Activated gamma-delta T cell (primary cell): ENCODE measurements around the gene PRAC2.

Source experiments
- DNase-seq: peaks from one replicate; lab custom pipeline; 2025; lab: John Stamatoyannopoulos, UW

The PRAC2 gene

GRCh38 chr17:48755356-48755755 lies 32.4 kb downstream of the PRAC2 start:
- DNase-seq, result no peak

GRCh38 chr17:48756830-48757251 lies 33.9 kb downstream of the PRAC2 start:
- no peak for DNase-seq

DNA sequence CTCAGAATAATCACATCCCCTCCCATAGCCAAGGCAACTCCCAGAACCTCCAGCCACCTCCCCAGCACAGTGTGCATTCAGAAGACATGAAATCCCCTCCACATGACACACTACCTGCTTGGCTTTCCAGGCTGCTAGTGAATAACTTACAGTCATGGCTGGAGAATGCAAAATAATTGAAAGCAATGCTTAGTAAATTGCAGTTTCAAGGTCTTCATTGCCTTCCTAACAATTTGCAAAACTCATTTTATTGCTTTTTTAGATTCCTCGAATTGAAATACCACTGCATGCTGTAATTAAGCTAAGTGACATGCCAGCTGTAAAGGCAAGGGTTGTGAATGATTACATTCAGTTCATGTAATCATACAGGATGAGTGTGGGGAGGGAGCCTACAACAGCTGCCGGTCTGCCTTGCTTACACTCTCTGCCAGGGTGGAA lies 34.6 kb downstream of the PRAC2 start:
- no peak for DNase-seq

- no peak for DNase-seq
Measured at GRCh38 chr17:48759288-48759687, 36.3 kb downstream of the PRAC2 start.

GRCh38 chr17:48760411-48760810 lies 37.4 kb downstream of the PRAC2 start:
- DNase-seq, result no peak

GRCh38 chr17:48761114-48761513 lies 38.1 kb downstream of the PRAC2 start:
- DNase-seq, result no peak

- DNase-seq, result no peak
Measured at GRCh38 chr17:48767263-48767774, 44.3 kb downstream of the PRAC2 start.

DNA sequence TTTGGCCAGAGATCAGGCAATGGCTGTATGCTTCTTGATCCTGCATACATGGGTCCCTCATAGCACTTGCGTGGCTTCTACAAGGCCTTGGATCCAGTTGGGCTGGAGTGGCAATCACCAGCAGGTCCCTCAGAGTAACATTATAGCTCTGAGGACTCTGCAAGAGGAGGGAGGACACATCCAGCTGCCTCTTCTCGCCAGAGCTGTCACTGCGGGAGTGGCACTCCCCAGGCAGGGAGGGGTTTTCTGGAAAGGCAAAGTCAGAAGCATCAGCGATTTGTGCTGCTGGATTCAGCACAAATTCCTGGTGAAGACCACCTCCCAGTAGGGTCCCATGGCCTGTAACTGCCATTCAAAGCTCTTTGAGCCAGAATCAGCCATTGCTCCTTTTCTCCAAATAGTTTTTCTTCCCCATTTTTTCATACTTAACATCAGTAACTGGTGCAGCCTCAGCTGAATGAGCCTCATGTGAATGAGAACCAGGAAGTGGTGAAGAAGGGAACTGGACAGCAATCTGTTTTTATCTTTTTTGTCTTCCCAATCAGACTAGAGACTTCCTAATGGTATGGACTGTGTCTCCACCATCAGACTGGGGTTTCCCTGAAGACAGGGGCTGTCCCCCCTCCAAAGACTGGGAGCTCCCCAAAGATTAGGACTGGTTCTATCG lies 46.2 kb downstream of the PRAC2 start:
- no peak for DNase-seq

DNA sequence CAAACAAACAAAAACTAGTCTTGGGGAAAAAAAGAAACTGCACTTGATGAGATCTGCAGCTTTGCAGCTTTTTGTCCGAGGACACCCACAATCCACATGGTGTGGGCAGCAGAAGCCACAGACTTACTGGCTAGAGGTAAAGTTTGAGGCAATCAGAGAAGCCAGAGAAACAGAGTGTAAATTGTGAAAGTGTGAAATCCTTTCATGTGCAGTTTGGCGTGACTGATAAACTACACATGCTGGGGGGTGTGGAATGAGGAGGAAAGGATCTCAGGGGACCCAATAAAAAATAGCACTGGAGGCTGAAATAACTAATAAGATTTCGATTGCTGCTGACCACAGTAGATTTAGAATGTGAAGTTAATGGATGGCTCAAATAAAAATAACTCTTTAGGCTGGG lies 48.0 kb downstream of the PRAC2 start:
- DNase-seq, result no peak

DNA sequence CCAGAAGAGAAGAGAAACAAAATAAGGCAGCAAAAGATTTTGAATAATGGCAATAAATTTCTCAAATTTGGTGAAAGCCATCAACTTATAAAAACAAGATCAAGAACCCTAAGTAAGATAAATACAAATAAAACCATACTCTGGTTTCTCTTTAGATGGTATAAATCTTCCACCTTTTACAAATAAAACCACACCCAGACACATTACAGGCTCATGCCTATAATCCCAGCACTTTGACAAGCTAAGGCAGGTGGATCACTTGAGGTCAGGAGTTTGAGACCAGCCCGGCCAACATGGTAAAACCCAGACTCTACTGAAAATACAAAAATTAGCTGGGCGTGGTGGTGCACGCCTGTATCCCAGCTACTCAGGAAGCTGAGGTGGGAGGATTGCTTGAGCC lies 50.3 kb downstream of the PRAC2 start:
- no peak for DNase-seq
